SKM-1 (cell line): ENCODE results near the gene CARD19.
"Not testable (repeated sequence)": the region's sequence is repeated elsewhere in the genome, so short reads cannot be mapped to it uniquely, and the experiment has no call there.

Experiments used
- DNase-seq: peaks from one replicate; lab custom pipeline; 2025; ENCODE audit not compliant: unreplicated experiment; lab: John Stamatoyannopoulos, UW

The CARD19 gene

DNA sequence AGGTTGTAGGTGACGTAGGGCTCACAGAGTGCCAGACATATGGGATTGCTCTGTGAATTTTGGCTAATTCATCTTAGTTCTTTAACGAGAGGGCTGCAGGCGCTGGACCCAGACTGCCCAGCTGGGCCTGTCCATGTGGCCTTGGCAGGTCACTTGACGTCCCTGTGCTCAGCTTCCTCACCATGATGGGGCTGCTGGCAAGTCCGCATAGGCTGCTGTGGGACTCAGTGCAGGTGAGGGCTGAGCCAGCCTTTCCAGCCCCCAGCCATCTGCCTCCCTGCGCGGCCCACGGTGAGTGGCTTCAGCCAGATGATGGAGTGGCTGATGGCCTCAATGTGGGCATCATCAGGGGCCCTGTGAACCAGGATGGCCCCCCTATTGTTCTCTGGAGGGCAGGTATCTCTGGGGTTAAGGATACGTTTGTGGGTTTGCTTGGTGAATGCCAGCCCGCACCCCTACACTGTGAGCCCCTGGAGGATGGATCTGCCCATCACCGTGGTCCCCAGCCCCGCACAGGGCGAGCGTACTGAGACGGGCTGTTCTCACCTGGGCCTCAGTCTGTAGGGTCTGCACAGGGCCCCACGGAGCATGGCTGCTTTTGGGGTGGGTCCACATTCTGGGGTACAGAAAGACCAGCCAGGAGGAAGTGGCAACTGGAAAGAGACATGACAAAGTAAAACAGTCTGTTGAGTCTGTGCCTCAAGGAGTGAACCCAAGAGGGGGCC is 3.7 kb downstream of the CARD19 start:
- no peak for DNase-seq

DNA sequence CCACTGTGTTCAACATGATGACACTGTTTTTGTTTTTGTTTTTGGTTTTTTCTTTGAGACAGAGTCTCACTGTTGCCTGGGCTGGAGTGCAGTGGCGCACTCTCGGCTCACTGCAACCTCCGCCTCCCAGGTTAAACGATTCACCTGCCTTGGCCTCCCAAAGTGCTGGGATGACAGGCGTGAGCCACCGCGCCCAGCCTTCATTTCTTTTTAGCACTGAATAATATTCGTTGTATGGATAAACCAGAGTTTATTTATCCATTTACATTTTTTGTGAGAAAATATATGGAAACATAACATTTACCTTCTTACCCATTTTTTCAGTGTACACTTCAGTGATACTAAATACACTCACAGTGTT is 4.2 kb downstream of the CARD19 start:
- no peak for DNase-seq

DNA sequence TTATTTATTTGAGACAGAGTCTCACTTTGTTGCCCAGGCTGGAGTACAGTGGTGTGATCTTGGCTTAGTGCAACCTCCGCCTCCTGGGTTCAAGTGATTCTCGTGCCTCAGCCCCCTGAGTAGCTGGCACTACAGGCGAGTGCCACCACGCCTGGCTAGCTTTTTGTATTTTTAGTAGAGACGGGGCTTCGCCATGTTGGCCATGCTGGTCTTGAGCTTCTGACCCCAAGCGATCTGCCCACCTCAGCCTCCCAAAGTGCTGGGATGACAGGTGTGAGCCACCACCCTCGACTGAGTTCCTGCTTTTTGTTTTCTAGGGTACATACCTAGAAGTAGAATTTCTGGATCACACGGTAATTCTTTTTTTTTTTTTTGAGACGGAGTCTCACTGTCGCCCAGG is 5.1 kb downstream of the CARD19 start:
- not testable (repeated sequence) for DNase-seq

DNA sequence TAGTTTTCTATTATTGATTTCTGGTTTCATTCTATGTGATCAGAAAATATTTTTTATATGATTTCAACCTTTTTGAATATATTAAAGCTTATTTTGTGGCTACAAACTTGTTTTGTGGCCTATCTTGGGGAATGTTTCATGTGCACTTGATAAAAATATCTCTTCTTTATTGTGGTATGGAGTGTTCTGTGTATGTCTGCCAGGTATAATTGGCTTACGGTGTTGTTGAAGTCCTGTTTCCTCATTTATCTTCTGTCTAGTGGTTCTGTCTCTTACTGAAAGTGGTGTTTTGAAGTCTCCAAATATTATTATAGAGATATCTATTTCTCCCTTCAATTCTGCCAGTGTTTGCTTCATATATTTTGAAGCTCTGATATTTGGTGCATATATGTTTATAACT is 9.6 kb downstream of the CARD19 start:
- DNase-seq, result no peak

DNA sequence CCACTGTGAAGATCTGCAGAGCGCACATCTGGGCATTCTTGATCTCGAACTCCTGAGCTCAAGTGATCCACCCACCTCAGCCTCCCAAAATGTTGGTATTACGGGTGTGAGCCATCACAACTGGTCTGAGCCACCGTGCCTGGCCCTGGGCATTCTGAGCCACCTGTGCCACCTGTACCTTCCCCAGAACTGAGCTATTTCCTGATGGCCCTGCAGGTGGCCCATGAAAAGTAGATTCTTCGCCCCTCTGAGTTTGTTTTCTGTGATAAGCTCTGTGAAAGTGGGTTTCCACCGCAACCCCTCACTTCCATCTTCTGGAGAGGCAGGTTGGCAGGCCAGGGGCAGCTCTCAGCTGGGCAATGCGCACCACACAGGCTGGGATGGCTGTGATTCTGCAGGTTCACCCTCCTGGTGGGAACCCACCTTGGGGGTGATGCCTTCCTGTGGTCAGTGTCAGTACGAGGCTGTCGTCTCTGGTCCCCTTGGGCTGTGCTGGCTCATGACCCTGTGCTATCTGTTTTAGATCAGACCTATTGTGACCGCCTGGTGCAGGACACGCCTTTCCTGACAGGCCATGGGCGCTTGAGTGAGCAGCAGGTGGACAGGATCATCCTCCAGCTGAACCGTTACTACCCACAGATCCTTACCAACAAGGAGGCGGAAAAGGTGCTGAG is 11.3 kb downstream of the CARD19 start:
- DNase-seq, result no peak

DNA sequence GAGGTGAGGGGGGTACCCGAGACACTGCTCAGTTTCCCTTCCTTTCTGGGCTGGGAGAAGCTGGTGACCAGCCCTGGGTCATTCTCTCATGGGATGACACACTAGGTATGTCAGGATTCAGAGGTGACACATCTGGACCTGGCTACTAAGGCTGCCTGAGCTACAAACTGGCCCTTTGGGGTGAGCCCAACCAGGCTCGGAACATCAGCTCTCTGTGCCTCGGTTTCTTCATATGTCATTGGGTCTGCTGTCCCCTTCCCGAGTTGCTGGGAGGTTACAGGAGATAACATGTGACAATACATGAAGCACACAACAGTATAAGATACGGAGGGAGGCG is 11.8 kb downstream of the CARD19 start:
- no peak for DNase-seq

DNA sequence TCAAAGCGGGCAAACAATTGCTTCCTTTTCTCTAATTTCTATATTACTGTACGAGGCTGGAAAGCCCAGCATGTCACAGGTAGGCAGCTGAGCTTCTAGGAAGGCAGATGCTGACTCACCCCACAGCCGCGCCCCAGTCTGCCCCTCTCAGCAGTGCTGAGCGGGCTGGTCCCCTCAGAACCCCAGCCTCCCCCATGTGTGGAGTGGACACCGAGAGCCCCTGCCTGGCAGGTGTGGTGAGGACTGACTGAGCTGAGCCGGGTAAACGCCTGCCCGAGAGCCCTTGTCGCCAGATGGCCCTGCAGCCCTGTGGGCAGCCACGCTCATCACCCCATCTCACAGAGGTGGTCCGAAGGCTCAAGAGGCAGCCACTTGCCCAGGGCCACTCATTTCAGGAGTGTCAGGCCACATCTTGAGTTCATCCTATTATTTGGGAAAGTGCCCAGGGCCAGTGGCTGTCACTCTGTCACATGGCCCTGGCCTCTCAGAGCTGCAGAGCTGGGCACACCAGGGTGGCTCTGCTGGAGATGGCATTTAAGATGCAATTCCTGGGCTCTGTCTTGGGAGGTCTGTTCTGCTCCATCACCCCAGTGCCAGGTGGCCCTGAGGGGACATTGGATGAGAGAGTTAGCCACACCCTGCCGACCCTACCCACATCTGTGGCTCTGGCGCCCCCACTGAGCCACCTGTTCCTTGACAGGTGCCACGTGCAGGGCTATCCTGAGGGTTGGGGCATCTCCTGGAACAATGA is 12.4 kb downstream of the CARD19 start:
- no peak for DNase-seq

DNA sequence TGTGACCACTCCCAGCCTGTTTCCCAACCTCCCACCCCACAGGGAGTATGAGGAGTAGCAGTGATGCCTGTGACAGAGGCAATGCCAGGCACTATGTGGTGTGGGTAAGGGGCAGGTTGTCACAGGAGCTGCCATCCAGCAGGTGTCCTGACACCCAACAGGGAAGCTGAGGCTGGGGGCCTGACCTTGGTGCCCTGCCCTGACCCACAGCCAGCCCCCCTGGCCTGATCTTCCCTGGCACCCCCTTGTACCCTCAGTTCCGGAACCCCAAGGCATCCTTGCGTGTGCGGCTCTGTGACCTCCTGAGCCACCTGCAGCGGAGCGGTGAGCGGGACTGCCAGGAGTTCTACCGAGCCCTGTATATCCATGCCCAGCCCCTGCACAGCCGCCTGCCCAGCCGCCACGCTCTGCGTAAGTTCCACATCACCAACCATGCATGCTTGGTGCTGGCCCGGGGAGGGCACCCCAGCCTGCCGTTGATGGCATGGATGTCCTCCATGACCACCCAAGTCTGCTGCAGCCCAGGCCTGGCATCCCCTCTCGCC is 14.4 kb downstream of the CARD19 start:
- no peak for DNase-seq

DNA sequence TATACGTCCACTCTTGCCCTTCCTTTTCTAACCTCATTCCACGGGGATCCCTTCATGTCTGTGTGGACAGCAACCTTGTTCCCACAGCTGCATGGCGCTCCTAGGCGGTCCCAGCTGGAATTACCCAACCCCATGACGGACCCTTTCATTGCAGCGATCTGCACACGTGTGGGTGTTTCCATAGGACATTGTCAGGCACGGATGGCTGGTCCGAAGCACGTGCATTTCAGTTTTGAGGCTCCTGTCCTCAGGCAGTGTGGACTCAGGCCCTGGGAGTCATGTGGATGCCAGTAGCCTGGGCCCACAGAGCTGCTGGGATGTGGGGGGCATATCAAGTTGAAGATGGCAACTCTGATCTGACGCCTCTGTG is 15.0 kb downstream of the CARD19 start:
- DNase-seq, result no peak

DNA sequence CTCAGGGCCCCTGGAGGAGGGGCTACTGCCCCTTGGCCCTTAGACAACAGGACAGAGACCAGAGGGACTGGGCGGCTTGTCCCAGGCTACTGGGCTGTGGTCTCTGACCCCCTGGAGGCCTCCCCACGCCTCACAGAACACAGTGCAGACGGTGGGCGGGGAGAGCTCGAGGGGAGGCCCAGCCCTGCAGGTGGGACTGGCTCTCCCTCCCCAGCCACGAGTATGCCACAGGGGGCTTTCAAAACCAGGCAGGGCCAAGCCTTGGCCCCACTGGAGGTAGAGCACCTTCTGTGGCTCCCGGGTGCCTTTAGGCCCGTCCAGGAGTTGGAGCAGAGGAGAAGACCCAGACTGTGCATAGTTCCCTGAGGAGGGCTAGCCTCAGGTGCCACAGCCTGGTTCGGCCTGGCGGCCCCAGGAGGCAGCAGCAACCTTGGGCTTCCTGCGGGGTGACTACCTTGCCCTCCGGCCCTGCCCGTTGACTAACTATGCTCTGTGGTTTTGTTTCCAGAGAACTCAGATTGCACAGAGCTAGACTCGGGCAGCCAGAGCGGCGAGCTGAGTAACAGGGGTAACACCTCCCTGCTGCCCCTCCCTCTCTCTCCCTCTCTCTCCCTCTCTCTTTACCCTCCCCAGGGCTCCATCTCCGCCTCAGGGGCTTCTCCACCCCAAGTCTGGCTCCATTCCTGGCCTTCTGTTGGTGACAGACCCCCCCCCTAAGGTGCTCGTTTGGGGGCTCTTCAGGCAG is 15.5 kb downstream of the CARD19 start:
- peak; percentile 24 for DNase-seq

DNA sequence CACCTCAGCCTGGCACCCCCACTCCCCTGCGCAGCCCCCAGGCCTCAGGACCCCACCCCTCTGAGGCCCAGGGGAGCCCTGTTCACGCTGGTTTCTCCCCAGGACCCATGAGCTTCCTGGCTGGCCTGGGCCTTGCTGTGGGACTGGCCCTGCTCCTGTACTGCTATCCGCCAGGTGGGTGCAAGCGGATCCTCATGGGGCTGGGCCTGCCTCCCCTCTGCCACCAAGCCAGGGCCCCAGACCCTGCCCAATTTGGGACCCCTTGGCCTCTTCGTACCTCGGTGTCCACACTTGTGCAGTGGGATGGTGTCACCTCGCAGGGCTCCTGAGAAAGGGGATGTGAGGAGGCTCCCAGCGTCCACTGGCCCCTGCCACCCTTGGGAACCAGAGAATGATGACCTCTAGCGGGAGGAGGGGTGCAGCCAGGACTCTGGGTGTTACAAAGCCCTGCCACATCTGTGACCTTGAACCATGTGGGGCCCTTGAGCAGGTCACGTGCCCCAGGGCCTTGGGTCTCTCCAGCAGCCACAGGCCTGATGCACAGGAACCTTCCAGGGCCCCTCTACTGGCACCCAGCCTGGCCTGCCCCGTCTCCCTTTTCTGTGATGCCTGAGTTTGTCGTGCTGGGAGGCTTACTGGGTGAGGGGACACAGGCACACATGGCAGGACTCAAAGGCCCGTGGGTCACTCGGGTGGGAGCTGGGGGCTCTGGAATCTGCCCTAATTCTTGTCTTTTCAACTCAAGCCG is 16.3 kb downstream of the CARD19 start:
- no peak for DNase-seq

DNA sequence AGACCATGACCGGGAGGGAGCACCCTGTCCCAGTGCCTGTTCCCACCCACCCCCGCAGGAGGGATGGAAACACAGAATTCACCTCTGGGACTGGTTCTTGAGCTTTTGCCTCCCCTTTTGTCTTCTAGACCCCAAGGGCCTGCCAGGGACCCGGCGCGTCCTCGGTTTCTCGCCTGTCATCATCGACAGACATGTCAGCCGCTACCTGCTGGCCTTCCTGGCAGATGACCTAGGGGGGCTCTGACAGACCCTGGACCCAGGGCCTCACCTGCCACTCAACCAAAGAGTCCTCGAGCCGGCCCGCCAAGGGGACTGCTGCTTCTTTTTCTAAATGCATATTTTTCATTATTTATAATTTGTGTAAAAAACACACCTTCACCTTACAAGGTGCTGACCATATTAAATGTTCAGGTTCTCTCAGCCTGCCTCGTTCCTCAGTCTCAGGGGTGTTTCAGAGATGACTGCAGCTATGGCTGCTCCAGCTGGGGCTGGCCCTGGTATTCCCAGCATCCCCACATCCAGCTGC is 16.9 kb downstream of the CARD19 start:
- no peak for DNase-seq

DNA sequence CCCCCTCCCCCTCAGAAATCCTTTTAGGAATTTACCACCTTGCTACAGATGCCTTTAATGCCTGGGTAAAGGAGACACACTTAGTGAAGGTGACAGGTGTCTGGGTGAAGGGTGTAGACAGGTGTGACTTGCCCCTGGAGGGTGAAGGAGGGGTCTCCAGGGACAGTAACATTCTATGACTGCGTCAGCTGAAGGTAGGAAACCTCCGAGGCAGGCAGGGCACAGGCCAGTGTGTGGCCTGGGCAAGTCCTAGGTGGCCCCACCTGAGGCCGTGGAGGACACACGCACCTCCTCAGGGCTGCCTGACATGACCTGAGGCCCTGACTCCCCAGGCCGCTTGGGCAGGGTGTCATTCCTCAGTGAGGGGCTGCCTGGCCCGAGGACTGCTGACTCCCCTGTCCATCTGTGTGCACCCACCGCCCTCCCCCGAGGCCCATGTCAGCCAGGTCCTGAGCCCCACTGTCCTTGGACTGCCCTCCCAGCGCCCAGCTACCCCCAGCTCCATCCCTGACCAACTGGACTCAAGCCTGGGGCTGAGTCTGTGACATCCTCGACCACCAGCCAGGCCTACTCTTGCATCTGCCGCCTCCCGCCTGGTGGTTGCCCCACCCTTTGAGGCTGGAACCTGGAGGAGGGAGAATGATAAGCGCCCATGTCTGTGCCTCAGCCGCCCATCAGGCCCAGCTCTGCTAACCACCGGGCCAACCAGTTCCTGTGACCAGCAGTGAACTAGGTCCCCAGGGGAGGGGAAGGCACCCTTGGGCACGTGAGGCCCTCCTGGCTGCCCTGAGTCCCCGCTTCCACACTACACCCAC is 18.4 kb downstream of the CARD19 start:
- no peak for DNase-seq

DNA sequence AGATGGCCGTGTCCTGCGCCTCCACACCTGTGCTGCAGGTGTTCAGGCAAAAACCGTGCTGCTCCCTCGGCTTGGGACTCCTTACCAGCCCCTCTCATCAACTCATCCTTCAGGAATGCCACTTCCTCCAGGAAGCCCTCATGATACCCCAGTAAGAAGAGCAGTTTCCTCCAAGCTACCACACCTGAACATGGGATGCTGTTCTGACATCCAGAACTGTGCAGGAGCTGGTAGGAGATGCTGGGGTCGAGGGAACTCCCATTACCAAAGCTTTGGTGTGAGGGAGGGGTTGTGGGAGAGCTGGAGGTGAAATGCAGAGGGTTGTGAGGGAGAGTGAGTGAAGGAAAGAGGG is 18.9 kb downstream of the CARD19 start:
- no peak for DNase-seq

DNA sequence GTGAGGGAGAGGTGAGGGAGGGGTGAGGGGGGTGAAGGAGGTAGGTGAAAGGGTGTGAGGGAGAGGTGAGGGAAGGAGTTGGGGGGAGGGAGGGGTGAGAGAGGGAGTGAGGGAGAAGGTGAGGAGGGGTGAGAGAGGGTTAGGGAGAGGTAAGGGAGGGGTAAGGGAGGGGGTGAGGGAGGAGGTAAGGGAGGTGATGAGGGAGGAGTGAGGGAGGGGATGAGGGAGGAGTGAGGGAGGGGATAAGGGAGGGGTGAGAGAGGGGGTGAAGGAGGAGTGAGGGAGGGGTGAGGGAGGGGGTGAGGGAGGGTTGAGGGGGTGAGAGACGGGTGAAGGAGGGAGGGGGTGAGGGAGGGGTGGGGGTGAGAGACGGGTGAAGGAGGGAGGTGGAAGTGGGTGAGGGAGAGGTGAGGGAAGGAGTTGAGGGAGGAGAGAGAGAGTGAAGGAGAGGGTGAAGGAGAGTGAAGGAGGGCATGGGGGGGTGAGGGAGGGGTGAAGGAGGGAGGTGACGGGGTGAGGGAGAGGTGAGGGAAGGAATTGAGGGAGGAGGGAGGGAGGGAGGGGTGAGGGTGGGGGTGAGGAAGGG is 19.6 kb downstream of the CARD19 start:
- DNase-seq, result no peak

DNA sequence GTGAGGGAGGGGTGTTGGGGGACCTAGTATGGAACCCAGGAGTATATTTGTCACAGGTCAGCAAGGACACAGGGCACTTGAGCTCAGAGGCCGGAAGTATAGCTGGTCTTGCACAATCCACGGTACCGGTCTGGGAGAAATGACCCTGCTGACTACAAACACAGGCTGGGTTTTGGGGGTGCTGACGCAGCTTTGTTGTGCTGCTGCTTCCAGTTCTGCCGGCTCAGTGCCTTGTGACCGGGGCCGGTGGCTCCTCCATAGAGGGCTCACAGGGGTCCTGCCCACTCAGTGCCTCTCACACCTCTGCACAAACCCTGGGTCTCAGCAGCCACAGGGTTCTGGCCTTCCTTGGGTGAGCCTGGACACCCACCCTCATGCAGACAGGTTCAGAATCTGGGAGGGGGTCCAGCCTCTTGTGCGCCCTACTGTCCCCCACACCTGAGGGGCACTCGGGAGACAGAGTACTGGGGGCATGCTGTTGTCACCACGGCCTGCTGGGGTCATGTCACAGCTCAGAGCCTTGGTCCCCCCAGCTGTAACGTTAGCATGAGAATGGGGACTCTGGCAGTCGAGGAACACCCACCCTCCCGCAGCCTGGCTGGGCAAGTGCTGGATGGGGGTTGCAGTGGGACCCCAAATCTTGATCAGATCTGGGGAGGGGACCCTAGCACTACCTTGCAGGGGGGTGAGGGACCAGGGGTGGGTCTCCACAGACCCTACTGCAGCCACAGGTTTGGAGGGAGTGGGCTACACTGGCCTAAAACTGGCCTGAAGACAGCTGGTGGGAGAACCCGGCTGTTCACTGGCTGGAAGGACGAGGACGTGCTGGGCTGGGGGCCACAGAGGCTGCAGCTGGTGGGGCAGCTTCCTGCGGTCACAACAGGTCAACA is 20.3 kb downstream of the CARD19 start:
- DNase-seq, result peak; percentile 76

DNA sequence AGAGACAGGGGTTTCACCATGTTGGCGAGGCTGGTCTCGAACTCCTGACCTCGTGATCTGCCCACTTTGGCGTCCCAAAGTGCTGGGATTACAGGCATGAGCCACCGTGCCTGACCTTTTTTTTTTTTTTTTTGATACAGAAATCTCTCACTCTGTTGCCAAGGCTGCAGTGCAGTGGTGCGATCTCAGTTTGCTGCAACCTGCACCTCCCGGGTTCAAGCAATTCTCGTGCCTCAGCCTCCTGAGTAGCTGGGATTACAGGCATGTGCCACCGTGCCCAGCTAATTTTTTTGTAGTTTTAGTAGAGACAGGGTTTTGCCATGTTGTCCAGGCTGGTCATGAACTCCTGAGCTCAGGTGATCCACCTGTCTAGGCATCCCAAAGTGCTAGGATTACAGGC is 21.5 kb downstream of the CARD19 start:
- DNase-seq, result not testable (repeated sequence)
